GM19463 (cell line): ENCODE results near the gene OR4B1.
"Not testable (repeated sequence)": the region's sequence is repeated elsewhere in the genome, so short reads cannot be mapped to it uniquely, and the experiment has no call there.

Source experiments
- ATAC-seq: cut with Tn5 transposase; IDR thresholded peaks from one replicate; pipeline ENCODE4 v1.9.1; 2021; ENCODE audit warnings: mild to moderate bottlenecking, moderate library complexity; ENCODE audit not compliant: unreplicated experiment

OR4B1 gene

GRCh38 chr11:48216510-48216909 is at the start of gene OR4B1:
TSS of gene OR4B1 (plus strand) at chr11:48216810. CDS start at chr11:48216810, 0 bp downstream.
- ATAC-seq, result no peak

- ATAC-seq, result no peak
These were observed 49.2 kb upstream of the OR4B1 start for GRCh38 chr11:48167380-48167779.

GRCh38 chr11:48168815-48169214 is 47.8 kb upstream of the OR4B1 start:
- no peak for ATAC-seq

- no peak for ATAC-seq
These were observed 47.4 kb upstream of the OR4B1 start for GRCh38 chr11:48169259-48169658.

- no peak for ATAC-seq
These were observed 46.9 kb upstream of the OR4B1 start for GRCh38 chr11:48169717-48170116.

- ATAC-seq, result no peak
These were observed 46.1 kb upstream of the OR4B1 start for GRCh38 chr11:48170241-48171233.

- ATAC-seq, result peak; percentile 86
These were observed 43.6 kb upstream of the OR4B1 start for GRCh38 chr11:48172818-48173609.

GRCh38 chr11:48177661-48178060 is 38.9 kb upstream of the OR4B1 start:
- ATAC-seq, result no peak

GRCh38 chr11:48180627-48181026 is 36.0 kb upstream of the OR4B1 start:
- no peak for ATAC-seq

- ATAC-seq, result no peak
These were observed 33.6 kb upstream of the OR4B1 start for GRCh38 chr11:48182860-48183526.

GRCh38 chr11:48184452-48184851 is 32.2 kb upstream of the OR4B1 start:
- ATAC-seq, result no peak

GRCh38 chr11:48190906-48191654 is 25.5 kb upstream of the OR4B1 start:
- not testable (repeated sequence) for ATAC-seq

- no peak for ATAC-seq
These were observed 22.7 kb upstream of the OR4B1 start for GRCh38 chr11:48193876-48194275.

- ATAC-seq, result no peak
These were observed 8.7 kb upstream of the OR4B1 start for GRCh38 chr11:48207881-48208280.

- no peak for ATAC-seq
These were observed 6.6 kb upstream of the OR4B1 start for GRCh38 chr11:48210052-48210451.

- no peak for ATAC-seq
These were observed 12.2 kb downstream of the OR4B1 start for GRCh38 chr11:48228761-48229160.

GRCh38 chr11:48230057-48230456 is 13.4 kb downstream of the OR4B1 start:
- ATAC-seq, result not testable (repeated sequence)

- ATAC-seq, result no peak
These were observed 21.1 kb downstream of the OR4B1 start for GRCh38 chr11:48237727-48238126.

- ATAC-seq, result no peak
These were observed 25.9 kb downstream of the OR4B1 start for GRCh38 chr11:48242501-48242900.

GRCh38 chr11:48244804-48245203 is 28.2 kb downstream of the OR4B1 start, which contains the start of gene OR4X2:
TSS of gene OR4X2 (plus strand) at chr11:48245104. CDS start at chr11:48245104, 0 bp downstream.
- ATAC-seq, result no peak
